ENCODE data around the gene FGGY.

Gene FGGY

DNA sequence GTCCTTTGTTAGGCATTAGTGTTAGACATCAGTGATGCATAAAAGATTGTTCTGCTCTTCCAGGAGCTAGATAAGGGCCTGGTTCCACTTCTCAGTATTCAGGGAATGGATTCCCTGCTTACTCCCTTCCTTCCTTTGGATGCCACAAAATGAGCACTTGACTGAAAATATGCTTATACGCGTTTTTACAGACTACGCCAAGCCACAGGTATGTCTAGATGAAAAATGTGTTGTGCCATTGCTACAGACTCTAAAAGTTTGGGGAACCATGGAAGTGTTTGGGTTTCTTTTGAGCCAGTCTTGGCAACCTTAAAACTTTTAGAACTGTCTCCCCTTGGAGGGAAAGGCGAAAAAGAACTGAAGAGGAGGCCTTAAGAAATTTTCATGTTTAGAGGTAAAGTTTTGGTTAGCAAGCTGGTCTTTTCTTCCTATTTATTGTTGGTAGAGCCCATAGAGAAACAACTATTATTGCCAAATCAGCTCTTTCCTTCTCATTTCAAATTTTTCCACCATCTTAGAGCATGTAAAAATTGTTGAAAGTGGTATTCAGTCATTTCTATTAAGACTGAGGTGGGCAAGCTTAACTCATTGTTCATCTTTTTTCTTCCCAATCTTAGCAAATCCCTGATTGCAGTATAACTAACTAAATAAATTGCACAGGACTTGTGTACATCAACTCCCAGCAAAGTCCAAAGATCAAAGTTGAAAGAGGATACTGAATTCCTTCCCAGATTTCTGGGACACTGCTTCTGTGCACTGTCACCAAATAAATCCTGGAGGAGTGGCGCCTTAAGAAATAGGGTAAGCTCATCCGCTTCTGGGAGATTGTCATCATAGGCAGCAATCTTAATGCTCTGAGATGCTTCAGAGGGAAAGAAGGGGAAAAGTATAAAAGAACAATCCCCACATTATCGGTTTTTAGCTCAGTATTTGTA is 18.9 kb downstream of the FGGY start:
- no peak for DNase-seq (ENCODE audit: low spot score)

DNA sequence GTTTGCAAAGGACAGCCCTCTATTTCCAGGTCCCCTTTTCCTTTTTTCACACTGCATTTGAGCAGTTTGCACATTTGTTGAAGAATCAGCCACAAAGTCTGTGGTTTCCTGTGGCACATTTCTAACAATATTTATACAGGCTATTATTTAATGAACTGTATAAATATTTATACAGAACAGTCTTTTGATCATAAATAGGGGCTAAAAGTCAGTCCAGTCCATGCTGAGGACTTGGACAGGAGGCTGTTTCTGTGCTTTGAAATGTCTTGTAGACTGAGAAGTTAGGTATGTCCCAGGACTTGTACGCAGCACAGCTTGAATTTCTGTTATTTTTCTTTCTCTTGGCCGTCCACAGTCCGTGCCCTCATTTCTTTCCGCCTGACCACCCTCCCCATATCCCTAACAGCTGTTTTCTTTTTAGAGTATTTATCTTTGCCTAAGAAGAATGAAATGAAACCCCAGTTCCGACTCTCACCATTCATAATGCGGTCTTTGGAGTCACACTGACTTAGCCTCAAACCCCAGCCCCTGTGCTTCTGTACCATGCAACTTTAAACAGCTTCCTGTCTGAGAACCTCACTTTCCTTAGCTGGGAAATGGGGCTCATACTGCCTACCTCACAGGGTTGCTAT is 19.7 kb downstream of the FGGY start:
- DNase-seq (ENCODE audit: low spot score) = peak; percentile 31

- DNase-seq (ENCODE audit: low spot score) = no peak
Observed at GRCh38 chr1:59317343-59317742, 20.4 kb downstream of the FGGY start.

DNA sequence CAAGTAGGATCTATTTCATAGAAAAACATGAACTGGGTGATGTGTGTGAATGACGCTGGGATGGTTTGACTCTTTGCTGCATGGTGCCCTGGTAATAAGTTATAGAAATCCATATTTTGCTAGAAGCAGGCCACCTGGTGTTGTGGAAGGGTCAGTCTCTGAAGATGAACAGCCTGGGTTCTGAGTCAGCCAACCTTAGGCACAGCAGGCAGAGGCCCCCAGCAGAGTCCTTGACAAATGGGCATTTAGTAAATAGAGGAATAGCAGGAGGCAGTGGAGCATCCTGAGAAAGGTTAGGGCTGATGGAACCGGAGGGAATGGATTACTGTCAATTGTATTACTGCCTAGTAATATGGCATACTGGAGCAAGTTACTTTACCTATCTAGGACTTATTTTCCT is 20.9 kb downstream of the FGGY start:
- DNase-seq (ENCODE audit: low spot score) = no peak

DNA sequence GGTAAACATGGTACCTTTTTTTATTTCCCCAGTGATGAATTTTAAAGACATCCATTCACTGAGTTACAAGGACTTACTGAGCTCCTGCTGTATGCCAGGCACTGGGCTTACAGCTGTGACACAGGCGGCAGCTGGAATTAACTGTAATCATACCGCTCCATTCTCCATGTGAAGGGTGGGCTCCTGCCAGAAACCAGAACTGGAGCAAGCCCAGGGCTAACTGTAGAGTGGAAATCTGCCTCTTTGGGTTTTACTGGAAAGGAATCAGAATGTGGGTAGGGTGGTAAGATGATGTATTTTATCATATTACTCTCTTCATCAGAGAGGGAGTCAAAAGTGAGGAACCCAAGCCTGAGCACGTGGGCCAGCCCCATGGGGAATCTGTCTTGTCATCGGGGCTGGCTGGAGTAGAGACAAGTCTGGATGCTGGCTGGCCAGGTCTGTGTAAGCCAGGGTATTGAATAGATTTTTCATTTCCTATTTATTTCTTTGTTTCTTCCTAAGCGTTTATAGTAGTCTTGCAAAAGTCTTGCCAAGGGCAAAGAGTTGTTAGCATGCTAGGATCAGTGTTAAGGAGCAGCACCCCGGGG is 21.5 kb downstream of the FGGY start:
- no peak for DNase-seq (ENCODE audit: low spot score)

DNA sequence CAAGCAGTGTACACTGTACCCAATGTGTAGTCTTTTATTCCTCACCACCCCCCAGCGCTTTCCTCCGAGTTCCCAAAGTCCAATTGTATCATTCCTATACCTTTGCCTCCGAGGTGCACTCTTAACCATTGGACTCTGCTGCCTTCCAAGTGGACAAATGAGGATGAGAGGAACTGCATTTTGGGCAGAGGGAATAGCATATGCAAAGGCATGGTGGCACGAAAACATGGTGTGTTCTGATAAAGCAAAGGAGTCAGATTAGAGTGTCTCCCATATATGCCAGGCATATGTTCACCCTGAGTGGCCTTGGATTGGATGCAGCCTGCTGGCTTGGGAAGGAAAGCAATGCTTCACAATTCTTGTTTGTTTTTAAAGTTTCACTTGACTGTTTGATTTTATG is 25.5 kb downstream of the FGGY start:
- DNase-seq (ENCODE audit: low spot score) = no peak

DNA sequence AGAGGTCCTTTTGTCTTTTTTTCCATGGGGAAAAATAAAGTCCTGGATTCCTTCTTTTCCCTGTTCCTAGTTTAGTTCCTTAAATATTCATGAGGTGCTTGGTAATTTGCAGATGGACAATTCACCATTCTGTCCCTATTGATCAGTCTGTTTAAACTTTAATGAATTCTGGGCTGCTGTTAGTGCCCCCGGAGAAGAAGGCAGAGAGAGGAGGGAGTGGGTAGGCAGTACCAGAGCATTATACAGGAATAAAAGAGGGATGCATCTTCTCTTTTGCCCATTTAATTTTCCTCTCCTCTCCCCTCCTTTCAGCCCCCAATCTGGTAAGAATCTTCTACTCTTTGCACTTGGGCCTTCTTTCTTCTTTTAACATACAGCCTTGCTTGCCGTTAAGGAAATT is 25.9 kb downstream of the FGGY start:
- no peak for DNase-seq (ENCODE audit: low spot score)

DNA sequence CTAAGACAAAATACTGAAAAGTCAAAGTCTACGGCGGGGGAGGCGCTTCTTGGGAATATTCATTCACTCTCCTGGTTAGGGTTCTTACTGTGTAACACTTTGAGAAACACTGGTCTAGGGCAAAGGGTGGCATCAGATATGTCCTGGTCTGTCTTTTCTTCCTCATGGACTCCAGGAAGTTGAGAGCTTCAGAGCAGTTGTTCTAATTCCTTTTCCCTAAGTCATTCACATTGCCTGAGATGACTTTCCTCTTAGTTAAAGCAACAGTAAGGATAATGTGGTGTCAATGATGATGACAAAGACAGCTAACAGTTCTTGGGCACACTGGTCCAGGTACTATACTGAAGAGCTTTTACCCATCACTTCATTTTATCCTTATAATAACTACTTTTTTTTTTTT is 27.0 kb downstream of the FGGY start:
- DNase-seq (ENCODE audit: low spot score) = peak; percentile 18

DNA sequence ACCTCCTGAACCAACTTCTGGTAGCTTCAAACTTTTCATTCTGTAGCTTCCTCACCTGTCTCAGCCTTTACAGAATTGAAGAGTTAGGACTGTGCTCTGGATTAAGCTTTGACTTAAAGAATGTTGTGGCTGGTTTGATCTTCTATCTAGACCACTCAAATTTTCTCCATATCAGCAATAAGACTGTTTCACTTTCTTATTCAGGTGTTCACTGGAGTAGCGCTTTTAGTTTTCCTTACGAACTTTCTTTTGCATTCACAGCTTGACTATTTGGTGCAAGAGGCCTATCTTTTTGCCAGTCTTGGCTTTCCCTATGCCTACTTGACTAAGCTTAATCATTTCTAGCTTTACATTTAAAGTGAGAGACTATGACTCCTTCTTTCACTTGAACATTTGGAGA is 31.5 kb downstream of the FGGY start:
- no peak for DNase-seq (ENCODE audit: low spot score)

GRCh38 chr1:59329412-59330053 is 32.6 kb downstream of the FGGY start:
- DNase-seq (ENCODE audit: low spot score) = no peak

DNA sequence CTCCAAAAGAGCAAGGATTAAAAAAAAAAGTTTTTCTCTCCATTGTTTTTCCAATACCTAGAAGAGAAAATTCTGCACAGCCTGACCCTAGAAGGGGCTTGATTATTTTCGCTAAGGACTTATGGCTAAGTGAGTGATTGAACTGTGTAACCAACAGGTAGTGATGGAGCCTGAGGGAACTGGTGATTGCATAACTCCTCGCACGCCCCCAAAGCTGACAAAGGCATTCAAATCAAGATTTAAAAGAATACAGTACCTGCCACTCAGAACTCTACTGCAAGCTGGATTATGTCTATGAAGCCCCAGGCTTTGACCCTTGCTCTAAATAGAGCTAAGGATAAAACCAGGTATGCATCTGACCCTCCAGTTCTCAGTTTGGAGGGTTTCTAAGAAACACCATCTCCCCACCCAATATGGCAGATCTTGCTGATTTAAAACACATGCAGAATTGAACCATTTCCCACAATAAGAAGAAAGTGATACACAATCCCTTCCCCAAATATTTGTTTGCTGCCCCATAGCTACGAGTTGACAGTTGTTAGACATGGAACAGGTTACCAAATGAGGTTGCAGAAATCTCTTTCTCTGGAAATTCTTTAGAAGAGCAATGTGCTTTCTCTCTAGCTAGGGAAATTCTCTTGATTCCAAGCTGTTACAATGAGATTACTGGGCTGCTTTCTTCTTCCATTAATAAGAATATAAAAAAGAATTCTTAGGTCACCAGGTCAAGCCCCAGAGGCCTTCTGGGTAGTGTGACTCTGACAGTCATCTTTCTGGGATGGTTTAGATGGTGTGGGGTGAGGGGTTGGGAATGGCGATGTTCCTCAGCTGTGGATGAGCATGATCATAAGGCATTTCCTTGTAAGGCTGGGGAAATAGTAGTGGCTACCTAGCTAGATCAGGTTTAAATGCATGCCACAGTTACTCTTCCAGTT is 35.1 kb downstream of the FGGY start:
- no peak for DNase-seq (ENCODE audit: low spot score)

GRCh38 chr1:59332983-59333382 is 36.1 kb downstream of the FGGY start:
- peak; percentile 21 for DNase-seq (ENCODE audit: low spot score)

DNA sequence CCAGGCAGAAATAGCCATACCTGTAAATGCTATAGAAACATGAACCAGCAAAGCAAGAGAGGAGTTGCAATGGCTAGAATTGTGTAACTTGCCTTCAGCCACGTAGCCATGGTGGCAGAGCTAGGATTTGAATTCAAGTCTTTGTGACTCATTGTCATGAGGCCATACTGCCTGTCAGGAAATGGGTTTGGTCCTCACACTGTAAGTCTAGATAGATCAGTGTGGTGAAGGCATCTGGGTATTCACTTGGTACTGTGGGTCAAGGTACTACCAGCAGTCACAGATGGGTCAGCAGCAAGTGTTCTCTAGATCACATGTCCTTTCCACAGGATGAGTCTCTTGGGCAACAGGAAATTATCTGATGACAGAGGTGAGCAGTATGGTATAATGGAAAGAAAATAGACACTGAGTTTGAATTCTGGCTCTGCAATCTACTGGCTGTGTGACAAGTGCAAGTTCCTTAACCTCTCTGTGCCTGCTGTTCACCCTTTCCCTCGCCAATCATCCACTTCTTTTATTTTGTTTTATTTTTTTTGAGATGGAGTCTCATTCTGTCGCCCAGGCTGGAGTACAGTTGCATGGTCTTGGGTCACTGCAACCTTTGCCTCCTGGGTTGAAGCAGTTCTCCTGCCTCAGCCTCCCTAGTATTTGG is 36.9 kb downstream of the FGGY start:
- DNase-seq (ENCODE audit: low spot score) = no peak

- DNase-seq (ENCODE audit: low spot score) = no peak
Observed at GRCh38 chr1:59340411-59341307, 43.8 kb downstream of the FGGY start.

- no peak for DNase-seq (ENCODE audit: low spot score)
Observed at GRCh38 chr1:59342801-59343575, 46.1 kb downstream of the FGGY start.

DNA sequence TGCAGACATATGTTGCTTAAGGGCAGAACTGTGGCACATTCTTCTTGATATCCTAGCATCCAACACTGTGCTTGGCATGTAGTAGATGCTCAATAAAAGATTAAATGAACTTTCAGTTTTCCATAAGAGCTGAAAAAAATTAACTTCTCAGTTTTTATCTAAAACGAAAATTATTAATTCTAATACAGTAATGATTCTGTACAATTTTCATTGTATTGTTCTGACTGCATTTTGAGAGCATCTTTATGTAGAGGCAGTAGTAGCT is 46.6 kb downstream of the FGGY start:
- no peak for DNase-seq (ENCODE audit: low spot score)

GRCh38 chr1:59345221-59345620 is 48.3 kb downstream of the FGGY start:
- DNase-seq (ENCODE audit: low spot score) = no peak

DNA sequence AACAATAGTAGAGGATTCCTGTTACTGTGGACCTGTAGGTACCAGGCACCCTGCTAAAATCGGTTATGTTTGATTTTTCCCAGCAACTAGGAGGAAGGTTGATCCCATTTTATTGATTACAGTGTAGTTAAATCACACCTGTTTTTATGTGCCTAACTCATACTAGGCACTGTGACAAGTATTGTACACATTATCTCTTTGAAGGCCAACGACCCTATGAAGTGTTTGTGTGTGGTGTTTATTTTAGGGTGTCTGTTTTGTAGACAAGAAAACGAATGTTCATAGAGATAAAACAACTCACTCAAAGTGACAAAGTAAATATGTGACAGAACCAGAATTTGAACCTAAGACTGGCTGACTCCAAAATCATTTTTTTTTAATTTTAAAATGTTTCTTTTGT is 49.5 kb downstream of the FGGY start:
- DNase-seq (ENCODE audit: low spot score) = no peak

GRCh38 chr1:59349101-59349500 is 52.2 kb downstream of the FGGY start:
- no peak for DNase-seq (ENCODE audit: low spot score)

GRCh38 chr1:59350521-59350920 is 53.6 kb downstream of the FGGY start:
- no peak for DNase-seq (ENCODE audit: low spot score)
